Right lobe of liver (tissue), 4 donors: Measurements from ENCODE around the gene SPIRE1.
"Not testable (repeated sequence)": the region's sequence is repeated elsewhere in the genome, so short reads cannot be mapped to it uniquely, and the experiment has no call there.

ENCODE experiments used
- CTCF ChIP-seq, 4 donors: fragments of 200-600 bp in 3 of 4; fragments of 450-650 bp in 1 of 4; IDR thresholded peaks; one replicate each; pipeline versions ENCODE4 v1.5.1 to v1.8.0; 2016 to 2022; ENCODE audit warnings: antibody characterized with exemption in 4 of 4, mild to moderate bottlenecking in 2 of 4
- POLR2A ChIP-seq: fragments of 450-650 bp; IDR thresholded peaks from one replicate; pipeline ENCODE4 v1.6.1; 2017; ENCODE audit warnings: antibody characterized with exemption, mild to moderate bottlenecking
- donor health status: DM: no; HTN: no; CAD: no.
- donor health status: DM: no; HTN: no; CAD: no.
- donor health status: DM: no; HTN: yes; CAD: no.

- not testable (repeated sequence) for TF ChIP-seq CTCF (IDR thresholded peaks at IDR 0.05); POLR2A
These were observed 30.7 kb downstream of the SPIRE1 start for GRCh38 chr18:12627199-12627598.
